Neural crest cell (in vitro differentiated cells): ENCODE results near the gene SH2D4B. TPM values are rescaled to one million over a fixed set of nuclear protein-coding genes. Genes with fewer than 3 reads are reported as not detected.
A peak's percentile ranks its signal among the peaks of the same experiment; 100 is the strongest.

Source experiments
- DNase-seq: peaks from one replicate; pipeline ENCODE4 v3.0.0; 2021; ENCODE audit warnings: low read depth, mixed read lengths, low spot score
- H3K27ac Mint-ChIP-seq: one replicate; pipeline ENCODE4 v1.8.0; 2021; ENCODE audit warnings: mild to moderate bottlenecking, mixed read lengths; ENCODE audit not compliant: unreplicated experiment
- H3K27me3 Mint-ChIP-seq: 2 replicates; pipeline ENCODE4 v1.8.0; 2021; ENCODE audit warnings: low read depth, mild to moderate bottlenecking, mixed read lengths
- H3K36me3 Mint-ChIP-seq: 2 replicates; pipeline ENCODE4 v1.8.0; 2021; ENCODE audit warnings: low read depth, mild to moderate bottlenecking, mixed read lengths
- H3K4me1 Mint-ChIP-seq: 2 replicates; pipeline ENCODE4 v1.8.0; 2021; ENCODE audit warnings: mixed read lengths
- H3K4me3 Mint-ChIP-seq: one replicate; pipeline ENCODE4 v1.8.0; 2021; ENCODE audit warnings: mild to moderate bottlenecking, mixed read lengths
- H3K9me3 Mint-ChIP-seq: 2 replicates; pipeline ENCODE4 v1.8.0; 2021; ENCODE audit warnings: mixed read lengths
- CTCF ChIP-seq: fragments of 200-600 bp; sonication (generic); conservative IDR thresholded peaks from 2 replicates; pipeline ENCODE4 v1.5.0; 2021; ENCODE audit warnings: antibody characterized with exemption, mild to moderate bottlenecking
- total RNA-seq: library from RNA; stranded (reverse); gene quantifications from 2 replicates; pipeline ENCODE4 v1.2.1, GENCODE V29; 2021

SH2D4B gene
- total RNA-seq, 1 donor from 2014 or later, result 0.09 TPM

- H3K9me3 Mint-ChIP-seq, result no peaks in the 10 kb centered on the region
- peak overlapping the region; percentile 22 for H3K27ac Mint-ChIP-seq
- no peaks in the 10 kb centered on the region for H3K36me3 Mint-ChIP-seq
- peaks cover 56% of the 10 kb centered on the region for H3K27me3 Mint-ChIP-seq
- peak overlapping the region; percentile 10 for H3K4me3 Mint-ChIP-seq
- no peak for DNase-seq
- TF ChIP-seq CTCF, result no peak
- H3K4me1 Mint-ChIP-seq, result peaks cover 19% of the 10 kb centered on the region
These were observed 149.2 kb downstream of the SH2D4B start for GRCh38 chr10:80686734-80687475.

- no peak for TF ChIP-seq CTCF
- no peaks in the 10 kb centered on the region for H3K36me3 Mint-ChIP-seq
- H3K9me3 Mint-ChIP-seq, result no peaks in the 10 kb centered on the region
- no peak overlapping the region for H3K27ac Mint-ChIP-seq
- peaks cover 61% of the 10 kb centered on the region for H3K27me3 Mint-ChIP-seq
- H3K4me3 Mint-ChIP-seq, result no peak overlapping the region
- DNase-seq, result no peak
- H3K4me1 Mint-ChIP-seq, result peaks cover 19% of the 10 kb centered on the region
These were observed 149.7 kb downstream of the SH2D4B start for GRCh38 chr10:80687476-80687789.

- no peak for TF ChIP-seq CTCF
- Mint-ChIP-seq H3K27ac (no peak overlapping the region), H3K4me1 (peaks cover 14% of the 10 kb centered on the region), H3K9me3 (no peaks in the 10 kb centered on the region), H3K4me3 (no peak overlapping the region), H3K27me3 (peaks cover 67% of the 10 kb centered on the region), H3K36me3 (no peaks in the 10 kb centered on the region)
- DNase-seq, result no peak
These were observed 152.7 kb downstream of the SH2D4B start for GRCh38 chr10:80690434-80690833.

DNA sequence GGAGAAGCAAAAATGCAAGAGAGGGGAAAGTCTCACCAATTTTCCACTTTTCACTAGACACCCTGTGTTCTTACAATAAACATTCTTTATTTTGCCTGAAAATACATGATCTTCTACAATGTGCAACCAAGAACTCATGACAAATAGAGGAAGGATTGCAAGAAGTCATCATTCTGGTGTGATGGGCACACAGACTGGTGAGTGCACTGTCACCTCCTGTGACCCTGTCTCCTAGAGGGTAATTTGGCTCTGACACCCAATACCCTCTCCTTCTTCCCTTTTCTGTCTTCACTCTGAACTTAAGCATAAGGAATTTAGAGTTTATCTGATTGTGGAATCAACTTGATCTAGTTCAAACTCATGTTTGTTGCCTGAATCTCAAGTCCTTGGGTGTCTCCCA, 153.7 kb downstream of the SH2D4B start:
- H3K36me3 Mint-ChIP-seq, result no peaks in the 10 kb centered on the region
- no peaks in the 10 kb centered on the region for H3K9me3 Mint-ChIP-seq
- no peak overlapping the region for H3K27ac Mint-ChIP-seq
- no peak overlapping the region for H3K4me3 Mint-ChIP-seq
- no peak for DNase-seq
- H3K4me1 Mint-ChIP-seq, result peaks cover 9% of the 10 kb centered on the region
- peaks cover 69% of the 10 kb centered on the region for H3K27me3 Mint-ChIP-seq
- no peak for TF ChIP-seq CTCF

DNA sequence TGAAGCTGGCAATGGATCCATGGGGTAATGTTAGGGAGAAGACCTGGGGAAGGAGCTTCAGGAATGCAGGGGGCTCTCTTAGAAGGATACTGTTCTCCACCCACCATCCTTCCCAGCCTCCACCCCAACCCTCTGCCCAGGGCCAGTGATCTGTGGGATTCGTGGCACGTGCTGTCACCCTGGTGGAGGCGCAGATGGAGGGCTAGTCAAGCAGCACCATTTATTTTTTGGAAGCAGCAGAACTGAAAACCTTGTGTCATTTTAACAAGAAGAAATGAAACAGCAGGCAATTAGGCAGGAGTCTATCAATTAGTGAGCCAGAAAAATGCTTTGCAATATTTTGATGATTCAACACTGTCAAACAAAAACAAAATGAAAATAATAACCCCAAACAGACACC, 155.9 kb downstream of the SH2D4B start:
- Mint-ChIP-seq H3K4me3 (no peak overlapping the region), H3K9me3 (no peaks in the 10 kb centered on the region), H3K27me3 (peaks cover 63% of the 10 kb centered on the region), H3K36me3 (no peaks in the 10 kb centered on the region), H3K27ac (no peak overlapping the region), H3K4me1 (peaks cover 6% of the 10 kb centered on the region)
- TF ChIP-seq CTCF, result no peak
- DNase-seq, result no peak
